Measurements from ENCODE around the gene ERLIN1.

GRCh38 chr10:100201549-100201948 lies 15.7 kb upstream of the ERLIN1 start:
- TF ChIP-seq CTCF (IDR thresholded peaks at IDR 0.05; ENCODE audit: borderline replicate concordance, extremely low read depth, low read length, poor library complexity, severe bottlenecking) (no peak), EZH2 (IDR thresholded peaks at IDR 0.05; ENCODE audit: borderline replicate concordance, low read depth, low read length, severe bottlenecking) (no peak)

Data from DND-41 (cell line).